Measurements from ENCODE around the gene MPPED1. TPM values are rescaled to one million over a fixed set of nuclear protein-coding genes. Genes with fewer than 3 reads are reported as not detected.

MPPED1 gene
- total RNA-seq, 1 donor from 2014 or later, result 4.4 TPM

DNA sequence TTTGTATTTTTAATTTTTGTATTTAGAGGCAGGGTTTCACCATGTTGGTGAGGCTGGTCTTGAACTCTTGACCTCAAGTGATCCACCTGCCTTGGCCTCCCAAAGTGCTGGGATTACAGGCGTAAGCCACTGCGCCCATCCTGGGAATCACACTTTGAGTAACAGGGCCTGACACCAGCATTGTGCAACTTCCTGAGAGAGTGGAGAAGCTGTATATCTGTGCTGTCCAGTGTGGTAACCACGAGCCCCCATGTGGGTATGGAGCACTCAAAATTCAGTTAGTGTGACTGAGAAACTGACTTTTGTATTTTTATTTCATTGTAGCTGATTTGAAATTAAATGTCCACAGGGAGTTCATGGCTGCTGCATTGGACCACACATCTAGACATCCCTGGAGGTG lies 36.2 kb downstream of the MPPED1 start:
- DNase-seq, result no peak

DNA sequence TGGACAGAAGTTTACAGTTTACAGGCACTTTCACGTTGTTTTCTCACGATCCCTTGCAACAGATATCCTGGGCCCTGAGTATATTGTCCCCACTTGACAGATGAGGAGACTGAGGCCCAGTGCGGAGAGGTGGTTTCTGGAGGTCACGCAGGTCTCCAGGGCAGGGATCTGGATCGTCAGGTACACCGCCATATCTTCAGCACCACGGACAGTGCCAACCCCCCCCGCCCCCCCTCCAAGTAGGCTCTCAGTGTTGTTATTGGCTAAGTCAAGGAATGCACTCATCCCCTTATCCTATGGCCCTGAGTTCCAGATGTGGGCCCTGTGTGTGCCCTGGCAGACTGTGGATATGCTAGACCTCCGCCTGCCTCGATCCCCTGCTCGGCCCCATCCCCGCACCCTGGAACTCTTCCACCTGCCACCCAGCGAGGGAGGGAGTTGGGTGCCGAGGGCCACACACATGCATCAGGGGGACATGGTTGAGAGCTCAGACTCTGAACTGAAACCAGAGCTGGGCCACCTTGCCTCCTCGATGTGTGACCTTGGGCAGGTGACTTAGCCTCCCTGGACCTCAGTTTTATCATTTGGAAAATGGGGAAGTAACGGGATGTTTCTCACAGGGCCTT lies 37.5 kb downstream of the MPPED1 start:
- DNase-seq, result peak; percentile 22

DNA sequence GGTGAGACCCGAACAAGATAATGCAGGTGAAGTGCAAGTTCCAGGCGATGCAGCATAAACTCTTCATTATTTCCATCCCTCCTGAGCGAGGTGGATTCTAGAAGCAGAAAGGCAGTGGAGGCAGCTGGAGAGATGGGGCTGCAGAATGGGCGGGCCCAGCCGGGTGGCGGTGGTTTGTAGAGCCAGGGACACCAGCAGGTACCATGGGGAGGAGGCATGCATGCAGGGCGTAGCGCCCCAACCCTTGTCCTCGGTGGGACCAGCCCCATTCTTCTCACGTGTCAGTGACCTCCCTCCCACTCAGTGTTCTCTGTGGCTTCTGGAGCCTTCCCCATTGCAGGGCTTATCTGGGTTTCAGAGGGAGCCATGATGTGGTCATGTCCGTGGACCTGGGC lies 38.0 kb downstream of the MPPED1 start:
- DNase-seq, result no peak

DNA sequence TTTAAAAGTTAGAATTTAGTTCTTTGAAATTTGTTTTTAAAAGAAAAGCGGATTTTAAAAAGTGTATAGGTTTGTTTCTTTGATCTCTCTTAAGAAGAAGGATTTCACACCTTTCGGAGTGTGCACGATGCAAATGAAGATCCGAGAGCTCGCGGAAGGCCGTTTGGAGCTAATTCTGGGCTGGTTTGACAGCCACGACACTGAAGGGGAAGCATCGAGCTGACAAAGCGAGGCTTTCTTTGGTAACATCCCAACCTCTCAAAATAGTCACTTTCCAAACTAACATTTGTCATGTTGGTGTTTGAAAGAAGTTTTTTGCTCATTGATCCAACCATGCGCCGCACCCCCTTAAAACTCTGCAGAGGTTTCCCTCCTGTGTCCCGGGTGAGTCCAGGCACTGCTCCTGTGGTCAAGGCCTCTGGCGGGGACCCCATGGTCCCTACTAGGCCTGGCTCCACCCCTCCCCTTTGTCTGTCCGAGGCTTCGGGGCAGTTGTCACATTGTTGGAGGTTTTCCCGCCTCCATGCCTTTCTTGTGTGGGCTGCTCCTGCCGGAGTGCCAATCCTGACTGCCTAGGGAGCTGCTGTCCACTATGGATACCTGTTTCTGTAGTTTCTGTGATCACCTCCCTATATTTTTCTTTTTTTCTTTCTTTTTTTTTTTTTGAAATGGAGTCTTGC lies 39.7 kb downstream of the MPPED1 start:
- no peak for DNase-seq

DNA sequence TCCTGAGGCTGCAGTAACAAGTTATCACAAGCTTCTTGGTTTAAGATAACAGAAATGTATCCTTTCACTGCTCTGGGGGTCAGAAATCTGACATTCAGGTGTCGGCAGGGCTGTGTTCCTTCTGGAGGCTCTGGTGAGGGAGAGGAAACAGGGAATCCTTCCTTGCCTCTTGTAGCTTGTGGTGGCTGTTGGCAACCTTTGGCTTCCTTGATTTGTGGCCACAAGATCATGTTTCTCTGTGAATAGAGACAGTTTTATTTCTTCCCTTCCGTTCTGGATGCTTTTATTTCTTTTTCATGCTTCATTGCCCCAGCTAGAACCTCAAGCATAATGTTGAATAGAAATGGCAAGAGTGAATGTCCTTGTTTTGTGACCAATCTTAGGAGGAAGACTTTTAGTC lies 44.0 kb downstream of the MPPED1 start:
- no peak for DNase-seq

DNA sequence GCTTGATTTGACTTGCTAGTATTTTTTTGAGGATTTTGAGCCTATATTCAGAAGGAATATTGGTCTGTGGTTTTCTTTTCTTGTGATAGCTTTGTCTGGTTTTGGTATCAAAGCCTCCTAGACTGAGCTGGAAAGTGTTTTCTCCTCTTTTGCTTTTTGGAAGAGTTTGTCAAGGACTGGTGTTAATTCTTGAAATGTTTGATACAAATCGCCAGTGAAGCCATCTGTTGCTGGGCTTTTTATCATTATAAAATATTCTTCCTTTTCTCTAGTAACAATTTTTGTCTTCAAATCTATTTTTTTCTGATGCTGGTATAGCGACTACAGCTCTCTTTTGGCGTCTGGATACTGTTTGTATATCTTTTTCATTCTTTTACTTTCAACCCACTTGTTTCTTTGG lies 45.2 kb downstream of the MPPED1 start:
- no peak for DNase-seq

DNA sequence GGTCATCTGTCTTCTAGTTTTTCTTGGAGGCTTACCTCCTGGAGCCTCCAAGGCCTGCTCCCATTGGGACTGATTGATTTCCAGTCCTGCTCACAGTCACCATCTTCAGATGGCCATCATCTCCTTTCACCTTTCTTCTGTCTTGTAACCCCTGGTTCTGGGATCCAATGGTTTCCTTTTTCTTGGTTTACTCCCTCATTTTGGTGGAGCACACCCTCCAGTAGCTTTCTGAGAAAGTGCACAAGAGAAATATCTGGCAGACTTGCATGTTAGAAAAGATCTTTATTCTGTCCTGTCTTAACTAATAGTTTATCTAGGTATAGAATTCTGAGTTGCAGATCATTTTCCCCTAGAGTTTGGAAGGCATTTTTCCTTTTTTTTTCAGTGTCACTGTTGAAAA lies 50.9 kb downstream of the MPPED1 start:
- no peak for DNase-seq

DNA sequence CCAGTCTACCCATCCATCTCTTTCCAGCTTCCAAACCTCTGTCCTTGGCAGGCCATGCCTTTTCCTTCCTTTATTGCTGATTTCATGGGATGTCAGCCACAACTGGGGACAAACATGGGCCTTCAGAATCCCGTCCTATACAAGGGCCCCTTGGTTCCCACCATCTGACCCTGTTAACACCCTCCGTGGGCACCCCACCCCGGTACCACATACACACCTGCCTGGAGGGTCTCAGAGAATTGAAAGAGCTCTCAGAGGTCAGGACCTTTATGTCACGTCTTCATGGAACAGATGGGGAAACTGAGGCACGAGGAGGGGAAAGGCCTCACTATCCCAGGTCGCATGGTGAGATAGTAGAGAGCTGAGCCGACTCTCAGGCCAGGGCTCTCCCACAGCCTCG lies 53.0 kb downstream of the MPPED1 start:
- no peak for DNase-seq

DNA sequence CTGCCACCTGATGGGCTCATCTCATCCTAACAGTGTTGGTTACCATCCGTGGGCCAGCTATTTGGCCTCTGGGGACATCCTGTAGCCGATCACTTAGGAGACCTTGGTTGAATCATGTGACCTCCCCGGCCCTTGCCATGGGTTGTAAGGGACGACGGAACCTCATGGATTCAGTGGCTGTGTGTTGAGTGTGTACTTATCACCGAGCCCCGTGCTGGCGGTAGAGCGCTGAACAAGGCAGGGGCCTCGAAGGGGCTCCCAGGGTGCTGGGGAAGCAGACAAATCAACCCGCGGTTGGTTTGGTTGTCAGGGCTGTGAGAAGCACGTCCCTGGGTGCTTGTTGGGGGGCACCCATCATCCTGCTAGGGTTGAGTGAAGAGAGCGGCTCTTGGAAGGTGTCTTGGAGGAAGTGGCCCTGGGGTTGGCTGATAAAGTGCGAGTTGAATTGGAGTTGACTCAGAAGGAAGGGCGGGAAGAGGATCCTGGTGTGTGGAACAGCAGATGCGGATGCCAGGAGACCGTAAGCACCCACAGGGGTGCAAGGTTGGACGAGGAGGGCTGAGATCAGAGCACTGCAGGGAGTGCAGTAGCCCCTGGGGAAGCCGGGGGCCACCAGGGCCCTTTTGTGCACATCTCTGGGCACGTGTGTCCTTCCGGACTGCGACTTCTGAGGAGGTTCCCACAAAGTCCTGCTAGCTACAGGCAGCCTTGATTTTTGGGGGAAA lies 53.6 kb downstream of the MPPED1 start:
- no peak for DNase-seq

DNA sequence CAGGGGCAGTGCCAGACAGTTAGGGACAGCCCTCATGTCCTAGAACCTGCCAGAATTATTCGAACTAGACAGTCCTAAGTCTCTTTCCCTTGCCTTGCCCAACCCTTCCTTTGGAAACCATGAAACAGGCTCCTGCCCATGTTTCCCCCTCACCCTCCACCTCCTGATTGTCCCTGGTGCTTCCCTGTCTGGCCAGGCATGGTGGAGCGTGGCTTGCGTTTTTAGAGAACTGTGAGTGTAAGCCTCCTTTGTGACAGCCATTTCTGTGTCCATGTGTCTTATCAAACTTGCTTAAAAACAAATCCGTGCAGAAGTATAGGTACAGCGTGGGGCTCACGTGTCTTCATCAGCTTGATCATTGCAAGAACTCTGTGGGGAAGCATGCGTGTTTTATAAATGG lies 54.9 kb downstream of the MPPED1 start:
- no peak for DNase-seq

DNA sequence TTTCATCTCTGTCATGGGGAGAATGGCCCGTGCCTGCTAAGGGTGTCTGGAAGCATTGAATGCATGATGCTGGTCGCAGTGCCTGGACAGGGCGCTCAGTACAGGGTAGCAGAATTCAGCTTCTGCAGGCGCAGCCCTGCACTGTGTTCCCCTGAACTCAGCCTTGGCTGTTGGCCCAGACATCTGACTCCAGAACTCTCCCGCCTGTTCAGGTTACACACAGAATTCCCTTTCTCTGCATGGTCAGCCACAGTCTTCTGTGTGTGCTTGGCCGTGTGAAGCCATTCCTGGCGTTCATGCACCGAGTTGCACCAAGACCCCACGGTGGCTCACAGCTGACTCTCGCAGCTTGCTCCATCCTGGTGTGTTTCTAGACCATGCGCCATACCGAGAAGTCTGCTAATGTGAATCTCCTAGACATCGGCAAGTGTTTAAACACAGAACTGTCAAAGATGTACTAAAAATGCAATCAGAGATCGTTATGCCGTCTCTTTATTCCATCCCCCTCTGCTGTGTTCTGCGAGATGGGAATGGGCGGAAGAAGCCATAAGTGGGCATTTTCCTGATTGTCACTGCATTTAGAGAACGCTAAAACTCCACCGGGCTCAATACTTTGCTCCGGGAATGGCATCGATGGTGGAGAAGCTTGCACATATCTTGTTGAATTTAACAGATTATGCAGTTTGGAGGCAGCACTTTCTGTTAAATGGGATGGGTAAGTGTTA lies 55.6 kb downstream of the MPPED1 start:
- no peak for DNase-seq

DNA sequence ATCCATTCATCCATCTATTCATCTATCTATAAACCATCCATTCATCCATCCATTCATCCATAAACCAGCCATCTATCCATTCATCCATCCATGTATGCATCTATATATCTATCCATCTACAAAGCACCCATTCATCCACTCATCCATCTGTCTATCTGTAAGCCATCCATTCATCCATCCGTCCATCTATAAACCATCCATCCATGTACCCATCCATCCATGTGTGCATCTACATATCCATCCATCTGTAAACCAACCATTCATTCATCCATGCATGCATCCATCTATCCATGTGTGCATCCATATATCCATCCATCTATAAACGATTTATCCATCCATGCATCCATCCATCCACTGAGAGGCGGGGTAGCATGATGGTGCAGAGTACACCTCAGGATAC lies 58.4 kb downstream of the MPPED1 start:
- no peak for DNase-seq

DNA sequence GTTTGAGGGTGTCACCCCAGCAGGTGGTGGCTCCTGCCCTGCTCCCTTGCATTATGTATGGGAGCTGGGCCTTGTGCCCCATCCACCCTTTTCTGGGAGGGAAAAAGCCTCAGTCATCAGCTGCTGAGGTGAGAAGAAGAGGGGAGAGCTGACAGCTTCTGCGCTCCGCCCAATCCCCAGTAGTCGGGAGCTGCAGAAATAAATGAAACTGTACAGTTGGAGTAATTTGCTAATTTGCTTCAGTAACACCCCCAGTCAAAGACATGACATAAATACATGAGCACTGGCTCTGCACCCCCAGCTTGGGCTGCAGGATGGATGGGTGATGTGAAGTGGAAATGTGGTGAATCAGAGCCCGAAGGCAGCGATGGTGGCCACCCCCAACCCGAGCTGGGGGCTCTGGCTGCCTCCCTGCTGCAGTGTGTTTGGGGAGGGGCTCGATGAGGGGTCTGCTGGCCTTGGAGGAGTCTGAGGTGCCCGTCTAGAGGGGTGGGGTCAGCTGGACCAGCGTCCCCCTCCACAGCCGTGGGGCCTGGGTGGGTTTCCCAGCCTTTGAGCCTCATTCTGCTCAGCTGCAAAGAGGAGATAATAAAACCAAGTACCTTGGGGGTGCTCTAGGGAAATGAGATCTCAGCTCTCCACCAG lies 59.2 kb downstream of the MPPED1 start:
- no peak for DNase-seq

DNA sequence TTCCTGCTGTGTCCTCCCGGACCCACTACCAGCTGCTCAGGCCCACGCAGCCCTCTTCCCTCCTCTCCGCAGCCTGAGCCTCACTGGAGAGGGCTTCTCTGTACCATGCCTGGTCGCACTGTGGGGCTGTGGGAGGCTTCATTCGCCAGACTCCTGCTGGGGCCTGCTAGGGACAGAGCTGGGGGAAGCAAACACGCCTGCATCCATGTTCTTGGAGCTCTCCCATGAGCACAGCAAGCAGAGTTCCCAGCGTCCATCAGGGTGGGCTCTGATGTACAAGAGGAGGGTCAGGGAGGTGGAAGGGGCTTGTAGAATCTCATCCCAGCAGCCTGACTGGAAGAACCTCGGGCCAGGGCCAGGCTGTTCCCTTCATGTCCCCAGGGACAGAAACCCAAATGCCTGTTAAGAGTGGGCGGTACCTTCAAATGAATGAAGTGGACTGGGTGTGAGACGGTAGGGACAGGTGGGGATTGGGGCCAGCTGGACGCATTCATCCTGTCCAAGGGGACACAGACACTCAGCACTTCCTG lies 59.9 kb downstream of the MPPED1 start:
- no peak for DNase-seq

DNA sequence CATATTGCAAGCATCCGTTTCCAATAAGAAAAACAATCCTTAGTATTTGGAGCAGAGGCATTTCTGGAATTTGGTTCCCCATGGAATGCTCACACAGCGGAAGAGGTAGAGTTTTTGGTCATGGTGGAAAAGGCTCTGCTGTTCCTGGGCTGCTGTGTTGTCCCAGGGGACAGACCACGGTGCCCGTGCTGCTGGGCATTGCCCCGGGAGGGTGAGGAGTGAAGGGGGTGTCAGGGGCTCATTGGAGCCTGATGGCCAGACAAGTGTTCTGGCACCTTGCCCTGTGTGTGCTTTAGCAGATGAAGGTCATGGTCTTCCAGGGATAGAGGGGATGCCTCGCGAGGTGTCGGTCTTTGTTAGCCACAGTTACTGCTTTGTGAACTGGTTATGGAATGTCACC lies 61.2 kb downstream of the MPPED1 start:
- DNase-seq, result no peak

DNA sequence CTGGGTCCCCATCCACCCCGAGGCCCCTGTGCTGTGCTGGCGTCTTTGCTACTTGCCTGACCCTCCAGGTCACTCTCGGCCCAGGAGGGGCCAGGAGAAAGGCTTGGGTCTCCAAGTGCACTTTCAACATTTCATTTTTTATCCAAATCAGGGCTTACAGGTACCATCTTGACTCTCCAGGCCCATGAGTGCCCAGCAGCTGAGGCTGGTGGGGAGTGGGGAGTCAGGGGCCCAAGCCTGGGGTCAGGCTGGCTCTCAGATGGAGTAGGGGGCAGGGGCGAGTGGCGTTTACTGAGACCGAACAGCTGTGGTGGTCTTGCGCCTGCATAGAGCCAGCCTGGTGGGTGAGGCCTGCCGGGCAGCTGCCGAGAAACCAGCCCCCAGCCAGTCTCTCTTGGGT lies 61.6 kb downstream of the MPPED1 start:
- DNase-seq, result no peak

DNA sequence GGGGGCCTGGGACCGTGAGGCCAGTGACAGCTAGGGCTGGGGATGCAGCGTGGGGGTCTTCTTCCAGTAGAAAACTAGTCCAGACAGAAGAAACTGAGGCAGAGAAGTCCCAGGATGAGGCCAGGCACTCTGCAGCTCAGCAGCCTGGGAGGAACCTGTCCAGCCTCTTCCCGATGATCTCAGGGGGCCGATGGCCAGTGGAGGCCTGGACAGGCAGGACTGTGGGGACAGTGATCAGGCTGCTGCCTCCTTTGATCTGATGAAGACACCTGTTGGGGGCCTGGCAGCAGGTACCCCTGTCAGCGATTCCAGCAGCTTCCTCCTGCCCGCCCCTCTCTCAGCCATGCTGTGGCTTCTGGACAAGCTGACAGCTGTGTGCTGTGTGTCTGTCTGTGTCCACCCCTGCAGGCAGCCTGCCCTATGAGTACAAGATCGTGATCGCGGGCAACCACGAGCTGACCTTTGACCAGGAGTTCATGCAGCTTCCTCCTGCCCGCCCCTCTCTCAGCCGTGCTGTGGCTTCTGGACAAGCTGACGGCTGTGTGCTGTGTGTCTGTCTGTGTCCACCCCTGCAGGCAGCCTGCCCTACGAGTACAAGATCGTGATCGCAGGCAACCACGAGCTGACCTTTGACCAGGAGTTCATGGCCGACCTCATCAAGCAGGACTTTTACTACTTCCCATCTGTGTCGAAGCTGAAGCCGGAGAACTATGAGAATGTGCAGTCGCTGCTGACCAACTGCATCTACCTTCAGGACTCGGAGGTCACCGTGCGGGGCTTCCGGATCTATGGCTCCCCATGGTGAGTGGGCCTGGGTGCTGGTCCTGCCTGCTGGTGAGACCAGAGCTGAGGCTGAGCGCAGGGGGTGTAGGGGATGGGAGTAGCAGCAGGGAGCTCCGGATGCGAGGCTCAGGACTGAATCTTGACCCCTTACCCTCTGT lies 62.6 kb downstream of the MPPED1 start:
- DNase-seq, result no peak

DNA sequence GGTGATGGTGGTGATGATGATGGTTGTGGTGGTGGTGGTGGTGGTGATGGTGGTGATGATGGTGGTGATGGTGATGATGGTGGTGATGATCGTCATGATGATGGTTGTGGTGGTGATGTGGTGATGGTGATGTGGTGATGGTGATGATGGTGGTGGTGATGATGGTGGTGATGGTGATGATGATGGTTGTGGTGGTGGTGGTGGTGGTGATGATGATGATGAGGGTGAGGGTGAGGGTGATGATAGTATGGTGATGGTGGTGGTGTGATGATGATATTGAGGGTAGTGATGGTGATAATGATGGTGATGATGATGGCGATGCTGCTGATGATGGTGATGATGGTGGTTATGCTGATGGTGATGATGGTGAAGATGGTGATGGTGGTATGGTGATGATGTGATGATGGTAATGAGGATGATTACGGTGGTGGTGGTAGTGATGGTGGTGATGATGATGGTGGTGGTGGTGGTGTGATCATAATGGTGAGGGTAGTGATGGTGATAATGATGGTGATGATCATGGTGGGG lies 63.8 kb downstream of the MPPED1 start:
- DNase-seq, result no peak

DNA sequence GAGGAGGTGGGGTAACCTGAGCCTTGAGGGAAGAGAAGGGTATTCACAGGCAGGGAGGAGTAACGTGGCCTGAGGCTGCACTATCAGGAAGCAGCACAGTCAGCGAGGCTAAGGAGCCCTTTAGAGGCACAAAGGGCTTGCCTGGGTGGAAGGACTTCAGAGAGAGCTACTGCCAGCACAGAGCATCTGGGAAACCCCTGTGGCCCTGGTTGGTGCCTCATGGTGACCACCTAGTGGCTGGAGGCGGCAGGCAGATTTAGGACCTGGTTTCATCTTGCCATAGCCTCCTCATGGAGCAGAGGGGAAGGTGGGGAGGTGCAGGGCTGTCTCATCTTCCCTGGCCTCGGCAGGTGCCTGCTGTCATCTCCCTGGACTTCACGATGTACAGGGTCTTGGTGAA lies 64.5 kb downstream of the MPPED1 start:
- no peak for DNase-seq

DNA sequence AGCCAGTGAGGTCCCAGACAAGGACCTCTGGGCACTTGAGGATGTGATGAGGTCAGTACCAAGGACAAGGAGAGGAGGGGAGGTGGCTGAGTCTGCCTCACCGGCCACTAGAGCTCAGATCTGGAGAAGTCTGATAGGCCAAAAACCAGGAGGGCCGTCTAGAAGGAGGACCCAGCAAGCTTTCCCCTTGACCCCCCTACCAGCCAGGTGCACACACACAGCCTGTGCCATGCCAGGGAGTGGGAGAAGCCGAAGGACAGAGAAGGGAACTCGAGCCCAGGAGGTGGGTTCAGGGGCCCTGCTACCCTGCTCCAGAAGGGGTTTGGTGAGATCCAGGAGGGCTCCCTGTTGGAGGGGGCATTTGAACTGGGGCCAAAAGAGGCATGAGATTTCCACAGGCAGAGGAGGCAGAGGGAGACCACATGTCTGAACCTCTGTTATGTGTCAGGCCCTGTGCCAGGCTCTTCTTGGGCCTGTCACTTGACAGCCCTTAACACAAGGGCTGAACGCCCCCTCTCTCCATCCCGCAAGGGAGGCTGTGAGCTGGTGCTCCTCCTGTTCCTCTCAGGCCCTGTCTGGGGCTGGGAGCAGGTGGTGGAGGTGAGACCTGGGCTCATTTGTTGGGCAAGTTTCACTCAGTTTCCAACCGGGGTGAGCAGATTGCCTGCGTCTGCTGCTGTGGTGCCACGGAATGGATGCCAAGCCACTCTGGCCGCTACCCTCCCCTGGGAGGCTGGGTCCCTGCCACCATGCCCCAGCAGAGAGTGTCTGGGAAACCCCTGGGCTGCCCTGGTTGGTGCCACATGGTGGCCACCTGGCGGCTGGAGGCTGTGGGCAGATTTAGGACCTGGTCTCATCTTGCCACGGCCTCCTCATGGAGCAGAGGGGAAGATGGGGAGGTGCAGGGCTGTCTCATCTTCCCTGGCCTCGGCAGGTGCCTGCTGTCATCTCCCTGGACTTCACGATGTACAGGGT lies 65.2 kb downstream of the MPPED1 start:
- no peak for DNase-seq
